Naive B cell (primary cell): ENCODE data around the gene ZNF467. TPM values are rescaled to one million over a fixed set of nuclear protein-coding genes. Genes with fewer than 3 reads are reported as not detected.

Source experiments
- ATAC-seq, 2 donors: fragments of 150-1000 bp; cut with Tn5 transposase; 2 replicates each; pipeline ENCODE4 v1.10.0; 2021; ENCODE audit warnings: low read depth in 2 of 2, mild to moderate bottlenecking in 2 of 2, moderate library complexity in 2 of 2
- DNase-seq: peaks from one replicate; pipeline ENCODE4 v3.0.0; 2022
- H3K27ac Mint-ChIP-seq, 6 donors: one replicate each; pipeline ENCODE4 v1.8.0; 2020 to 2022; ENCODE audit warnings: mild to moderate bottlenecking in 6 of 6, mixed read lengths in 6 of 6, moderate library complexity in 5 of 6, inconsistent platforms in 2 of 6
- H3K27me3 Mint-ChIP-seq, 3 donors: one replicate each; pipeline ENCODE4 v1.8.0; 2021 to 2022; ENCODE audit warnings: mixed read lengths in 3 of 3, mild to moderate bottlenecking in 1 of 3
- H3K36me3 Mint-ChIP-seq, 2 donors: one replicate each; pipeline ENCODE4 v1.8.0; 2020 to 2022; ENCODE audit warnings: mixed read lengths in 2 of 2, inconsistent platforms in 1 of 2, mild to moderate bottlenecking in 1 of 2
- H3K4me1 Mint-ChIP-seq, 3 donors: one replicate each; pipeline ENCODE4 v1.8.0; 2020 to 2022; ENCODE audit warnings: mixed read lengths in 3 of 3, inconsistent platforms in 1 of 3, mild to moderate bottlenecking in 1 of 3, moderate library complexity in 1 of 3
- H3K4me3 Mint-ChIP-seq, 8 donors: one replicate each; pipeline ENCODE4 v1.8.0; 2020 to 2022; ENCODE audit warnings: mild to moderate bottlenecking in 8 of 8, mixed read lengths in 8 of 8, moderate library complexity in 8 of 8, inconsistent platforms in 2 of 8
- H3K9me3 Mint-ChIP-seq, 7 donors: one replicate each; pipeline ENCODE4 v1.8.0; 2020 to 2022; ENCODE audit warnings: mixed read lengths in 7 of 7, mild to moderate bottlenecking in 5 of 7, inconsistent platforms in 2 of 7, moderate library complexity in 1 of 7
- polyA plus RNA-seq, 6 donors: library from polyadenylated mRNA; unstranded; fragments of 300-500 nt; fragmentation: Illumina TruSeq; gene quantifications; one replicate each; pipeline ENCODE4 v1.2.3, GENCODE V29; 2021; ENCODE audit warnings: low read depth in 6 of 6

Gene ZNF467
- polyA plus RNA-seq, 6 donors from 2014 or later, result 0.15 to 1.2 (median 0.46) TPM; not detected in 2

- H3K27me3 Mint-ChIP-seq, result peaks cover 4 to 65% (median 38%) of the 10 kb centered on the region in 3 donors
- no peak overlapping the region for H3K4me3 Mint-ChIP-seq
- H3K9me3 Mint-ChIP-seq, result no peaks in the 10 kb centered on the region
- DNase-seq (no peak), ATAC-seq (no peak)
- H3K4me1 Mint-ChIP-seq, result peaks cover 5 to 10% (median 8%) of the 10 kb centered on the region in 3 donors
- no peaks in the 10 kb centered on the region for H3K36me3 Mint-ChIP-seq
- no peak overlapping the region for H3K27ac Mint-ChIP-seq
Observed at GRCh38 chr7:149788300-149788851, 15.0 kb upstream of the ZNF467 start.

- peak overlapping the region in 1 of 8 donors; percentile 22 for H3K4me3 Mint-ChIP-seq
- DNase-seq (no peak), ATAC-seq (peak; percentile 40 to 49)
Observed at GRCh38 chr7:149787428-149788299, 14.3 kb upstream of the ZNF467 start.

DNA sequence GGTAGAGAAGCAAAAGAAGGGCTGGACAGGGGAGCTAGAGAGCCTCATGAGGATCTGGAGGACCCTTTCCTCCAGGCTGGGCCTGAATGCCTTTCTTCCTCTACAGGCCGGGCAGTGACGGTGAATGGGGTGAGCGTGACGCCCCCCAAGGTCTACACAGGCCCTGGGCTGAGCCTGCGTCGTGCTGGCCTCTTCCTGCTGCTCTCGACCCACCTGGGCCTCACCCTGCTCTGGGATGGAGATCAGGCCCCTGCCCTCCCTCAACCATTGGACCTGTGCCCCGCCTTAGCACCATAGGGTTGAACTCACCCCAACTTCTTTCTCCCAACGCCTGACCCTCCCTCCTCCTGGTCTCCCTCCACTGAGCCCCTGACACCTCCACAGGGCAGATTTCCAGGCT, 12.6 kb upstream of the ZNF467 start:
- no peak for ATAC-seq
- H3K4me1 Mint-ChIP-seq, result peaks cover 5 to 10% (median 8%) of the 10 kb centered on the region in 3 donors
- no peaks in the 10 kb centered on the region for H3K36me3 Mint-ChIP-seq
- H3K9me3 Mint-ChIP-seq, result no peaks in the 10 kb centered on the region
- H3K27me3 Mint-ChIP-seq, result peaks cover 4 to 44% (median 24%) of the 10 kb centered on the region in 3 donors
- DNase-seq, result no peak
- peak overlapping the region in 1 of 6 donors; percentile 42 for H3K27ac Mint-ChIP-seq
- H3K4me3 Mint-ChIP-seq, result no peak overlapping the region

More at GRCh38 chr7:149787428-149788299, 14.3 kb upstream of the ZNF467 start:
- Mint-ChIP-seq H3K27ac (no peak overlapping the region), H3K27me3 (peaks cover 4 to 58% (median 38%) of the 10 kb centered on the region in 3 donors), H3K9me3 (no peaks in the 10 kb centered on the region), H3K36me3 (no peaks in the 10 kb centered on the region), H3K4me1 (peaks cover 5 to 10% (median 8%) of the 10 kb centered on the region in 3 donors)

GRCh38 chr7:149785402-149785801, 12.0 kb upstream of the ZNF467 start:
- Mint-ChIP-seq H3K27ac (no peak overlapping the region), H3K27me3 (peaks cover 4 to 38% (median 21%) of the 10 kb centered on the region in 3 donors), H3K4me1 (peaks cover 5 to 10% (median 8%) of the 10 kb centered on the region in 3 donors), H3K9me3 (no peaks in the 10 kb centered on the region), H3K36me3 (no peaks in the 10 kb centered on the region), H3K4me3 (no peak overlapping the region)
- ATAC-seq, result no peak
- DNase-seq, result no peak

GRCh38 chr7:149784251-149784608, 10.8 kb upstream of the ZNF467 start:
- Mint-ChIP-seq H3K27ac (no peak overlapping the region), H3K36me3 (no peaks in the 10 kb centered on the region), H3K9me3 (no peaks in the 10 kb centered on the region), H3K27me3 (peaks cover 4 to 29% (median 12%) of the 10 kb centered on the region in 3 donors), H3K4me1 (peaks cover 0 to 10% (median 8%) of the 10 kb centered on the region in 3 donors), H3K4me3 (no peak overlapping the region)
- DNase-seq, result no peak
- no peak for ATAC-seq

GRCh38 chr7:149783386-149784250, 10.2 kb upstream of the ZNF467 start:
- H3K36me3 Mint-ChIP-seq, result no peaks in the 10 kb centered on the region
- H3K27me3 Mint-ChIP-seq, result peaks cover 2 to 23% (median 8%) of the 10 kb centered on the region in 3 donors
- H3K4me3 Mint-ChIP-seq, result no peak overlapping the region
- no peak for DNase-seq
- H3K27ac Mint-ChIP-seq, result no peak overlapping the region
- peaks cover 0 to 9% (median 8%) of the 10 kb centered on the region in 3 donors for H3K4me1 Mint-ChIP-seq
- H3K9me3 Mint-ChIP-seq, result no peaks in the 10 kb centered on the region
- no peak for ATAC-seq

- Mint-ChIP-seq H3K27me3 (peaks cover 0 to 15% (median 0%) of the 10 kb centered on the region in 3 donors), H3K4me1 (peaks cover 0 to 7% (median under 1%) of the 10 kb centered on the region in 3 donors), H3K4me3 (peak overlapping the region in 1 of 8 donors; percentile 26), H3K9me3 (no peaks in the 10 kb centered on the region), H3K27ac (no peak overlapping the region), H3K36me3 (no peaks in the 10 kb centered on the region)
- no peak for ATAC-seq
- DNase-seq, result no peak
Observed at GRCh38 chr7:149782682-149783345, 9.4 kb upstream of the ZNF467 start.

DNA sequence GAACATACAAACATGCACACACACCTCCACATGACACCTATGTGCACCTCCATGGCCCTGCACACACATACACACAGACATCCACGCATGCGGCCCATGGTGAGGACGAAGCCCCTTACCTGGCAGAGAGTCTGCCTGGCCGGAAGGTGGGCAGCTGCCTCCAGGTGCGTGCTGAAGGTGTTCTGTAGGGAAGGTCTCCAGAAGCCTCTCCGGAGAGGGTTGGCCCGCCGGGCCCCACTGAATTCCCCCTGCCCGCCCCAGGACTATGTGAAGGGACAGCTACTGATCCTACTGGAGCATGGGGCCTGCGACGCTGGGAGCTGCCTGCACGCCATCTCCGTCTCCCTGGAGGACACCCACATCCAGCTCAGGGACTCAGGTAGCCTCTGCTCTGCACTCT, 8.5 kb upstream of the ZNF467 start:
- DNase-seq, result no peak
- H3K27ac Mint-ChIP-seq, result no peak overlapping the region
- peaks cover 0 to 3% (median 0%) of the 10 kb centered on the region in 3 donors for H3K4me1 Mint-ChIP-seq
- no peaks in the 10 kb centered on the region for H3K9me3 Mint-ChIP-seq
- H3K27me3 Mint-ChIP-seq, result peaks cover 0 to 10% (median 0%) of the 10 kb centered on the region in 3 donors
- no peak for ATAC-seq
- no peaks in the 10 kb centered on the region for H3K36me3 Mint-ChIP-seq
- peak overlapping the region in 1 of 8 donors; percentile 35 for H3K4me3 Mint-ChIP-seq

DNA sequence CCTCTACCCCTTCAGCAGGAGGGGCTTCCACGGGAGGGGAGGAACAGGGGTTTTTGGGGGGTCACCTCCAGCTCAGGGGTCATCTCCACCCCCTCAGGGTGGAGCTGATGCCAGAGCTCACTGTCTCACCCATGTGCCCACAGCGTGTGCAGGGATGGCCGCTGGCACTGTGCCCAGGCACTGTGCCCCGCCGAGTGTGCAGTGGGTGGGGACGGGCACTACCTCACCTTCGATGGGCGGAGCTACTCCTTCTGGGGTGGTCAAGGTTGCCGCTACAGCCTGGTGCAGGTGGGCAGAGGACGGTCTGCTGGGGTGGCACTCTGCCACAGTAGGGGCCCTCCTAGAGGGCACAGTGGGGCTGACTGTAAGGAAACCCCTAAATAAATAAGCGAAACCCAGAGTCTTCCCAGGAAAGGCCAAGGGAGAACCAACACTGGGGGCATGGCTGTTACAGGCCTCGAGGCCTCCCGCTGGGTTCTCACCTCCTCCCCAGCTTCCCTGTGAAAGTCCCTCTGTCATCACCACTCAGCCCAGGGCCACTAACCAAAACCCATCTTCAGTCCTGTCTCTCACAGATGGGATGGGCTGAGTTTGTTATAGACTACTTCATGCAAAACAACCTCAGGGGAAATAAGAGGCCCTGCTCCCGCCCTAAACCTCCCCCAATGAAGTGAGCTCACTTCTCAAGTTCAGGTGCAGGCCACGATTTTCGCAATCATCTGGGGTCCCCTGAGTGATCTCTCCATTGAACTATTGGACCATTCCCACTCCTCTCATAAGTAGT, 7.4 kb upstream of the ZNF467 start:
- H3K4me1 Mint-ChIP-seq, result peaks cover 3 to 6% (median 3%) of the 10 kb centered on the region in 3 donors
- no peaks in the 10 kb centered on the region for H3K9me3 Mint-ChIP-seq
- no peaks in the 10 kb centered on the region for H3K36me3 Mint-ChIP-seq
- ATAC-seq (peak; percentile 27 to 42), DNase-seq (no peak)
- no peak overlapping the region for H3K4me3 Mint-ChIP-seq
- H3K27me3 Mint-ChIP-seq, result peaks cover 0 to 4% (median 0%) of the 10 kb centered on the region in 3 donors
- H3K27ac Mint-ChIP-seq, result no peak overlapping the region

GRCh38 chr7:149780056-149780455, 6.7 kb upstream of the ZNF467 start:
- Mint-ChIP-seq H3K4me1 (peaks cover 3 to 9% (median 9%) of the 10 kb centered on the region in 3 donors), H3K27me3 (no peaks in the 10 kb centered on the region), H3K36me3 (no peaks in the 10 kb centered on the region), H3K4me3 (no peak overlapping the region), H3K27ac (no peak overlapping the region), H3K9me3 (no peaks in the 10 kb centered on the region)
- DNase-seq (no peak), ATAC-seq (no peak)

DNA sequence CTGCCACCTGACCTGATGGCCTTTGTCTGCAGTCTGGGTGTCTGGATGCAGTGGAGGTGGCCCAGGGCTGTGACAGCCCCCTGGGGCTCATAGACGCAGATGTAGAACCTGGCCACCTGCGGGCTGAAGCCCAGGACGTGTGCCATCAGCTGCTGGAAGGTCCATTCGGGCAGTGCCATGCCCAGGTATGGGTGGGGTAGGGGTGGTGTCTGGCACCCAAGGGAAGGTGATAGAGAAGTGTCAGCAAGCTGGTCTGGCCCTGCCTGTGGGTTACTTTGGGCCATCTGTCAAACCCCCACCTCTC, 6.1 kb upstream of the ZNF467 start:
- DNase-seq (no peak), ATAC-seq (no peak)
- H3K36me3 Mint-ChIP-seq, result no peaks in the 10 kb centered on the region
- H3K9me3 Mint-ChIP-seq, result no peaks in the 10 kb centered on the region
- no peak overlapping the region for H3K27ac Mint-ChIP-seq
- H3K4me3 Mint-ChIP-seq, result no peak overlapping the region
- H3K27me3 Mint-ChIP-seq, result no peaks in the 10 kb centered on the region
- H3K4me1 Mint-ChIP-seq, result peaks cover 3 to 12% (median 11%) of the 10 kb centered on the region in 3 donors

DNA sequence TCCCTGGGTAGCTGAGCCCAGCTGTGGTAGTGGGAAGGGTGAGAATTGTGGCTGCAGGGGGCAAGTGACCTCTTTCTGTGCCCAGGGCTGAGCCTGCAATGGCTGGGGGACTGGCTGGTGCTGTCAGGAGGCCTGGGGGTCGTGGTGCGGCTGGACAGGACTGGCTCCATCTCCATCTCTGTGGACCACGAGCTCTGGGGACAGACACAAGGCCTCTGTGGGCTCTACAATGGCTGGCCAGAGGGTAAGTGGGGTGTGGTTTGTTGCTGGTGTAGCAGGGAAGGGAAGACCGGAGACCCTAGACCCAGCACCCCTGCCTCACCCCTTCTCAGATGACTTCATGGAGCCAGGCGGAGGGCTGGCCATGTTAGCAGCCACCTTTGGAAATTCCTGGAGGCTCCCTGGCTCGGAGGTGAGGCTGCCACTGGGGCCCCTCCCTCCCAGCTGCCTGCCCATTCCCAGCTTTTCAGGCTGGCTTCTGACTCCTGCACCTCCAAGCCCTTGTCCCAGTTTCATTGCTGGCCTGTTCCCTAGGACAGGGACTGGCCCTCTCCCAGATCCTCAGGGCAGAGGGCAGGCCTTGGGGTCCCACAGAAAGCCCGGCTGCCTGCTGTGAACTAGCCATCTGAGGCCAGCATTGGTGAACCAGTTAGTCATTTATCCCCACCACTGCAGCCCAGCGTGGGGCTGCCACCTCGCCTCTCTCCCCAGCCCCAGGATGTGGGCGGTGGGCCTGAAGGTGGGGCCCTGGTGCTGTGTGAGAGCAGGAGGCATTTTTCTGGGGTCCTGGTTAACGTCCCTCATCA, 5.5 kb upstream of the ZNF467 start:
- Mint-ChIP-seq H3K27me3 (no peaks in the 10 kb centered on the region), H3K4me3 (no peak overlapping the region), H3K27ac (no peak overlapping the region), H3K4me1 (peaks cover 3 to 14% (median 11%) of the 10 kb centered on the region in 3 donors), H3K9me3 (no peaks in the 10 kb centered on the region), H3K36me3 (no peaks in the 10 kb centered on the region)
- ATAC-seq, result no peak
- DNase-seq, result no peak
